ENCODE data around the gene ARHGAP10.

ARHGAP10 gene

DNA sequence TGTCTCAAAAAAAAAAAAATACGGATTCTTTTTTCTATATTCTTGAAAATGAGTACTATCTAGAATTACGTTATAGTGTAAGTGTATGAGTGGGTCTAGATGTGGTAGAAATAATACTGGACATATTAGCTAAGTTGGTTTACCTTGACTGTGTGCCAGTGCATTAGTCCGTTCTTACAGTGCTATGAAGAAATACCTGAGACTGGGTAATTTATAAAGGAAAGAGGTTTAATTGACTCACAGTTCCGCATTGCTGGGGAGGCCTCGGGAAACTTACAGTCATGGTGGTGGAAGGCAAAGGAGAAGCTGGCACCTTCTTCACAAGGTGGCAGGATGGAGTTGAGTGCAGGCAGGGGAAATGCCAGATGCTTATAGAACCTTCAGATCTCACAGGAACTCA is 92.4 kb downstream of the ARHGAP10 start:
- H3K27me3 ChIP-seq (ENCODE audit: control insufficient read depth in 1 of 2, insufficient read depth in 1 of 2, low read length in 2 of 2): no peaks in the 10 kb centered on the region
- no peak overlapping the region for H3K4ac ChIP-seq (ENCODE audit: low read depth in 1 of 2, low read length in 2 of 2)
- H4K91ac ChIP-seq (ENCODE audit: low read length): no peak overlapping the region
- no peak overlapping the region for H2BK120ac ChIP-seq (ENCODE audit: low read depth, low read length)
- H3K4me2 ChIP-seq (ENCODE audit: low read length, poor library complexity, severe bottlenecking): no peak overlapping the region
- no peak overlapping the region for H4K8ac ChIP-seq (ENCODE audit: low read length)
- no peak overlapping the region for H2BK12ac ChIP-seq (ENCODE audit: low read length in 2 of 2)
- peaks cover 9% of the 10 kb centered on the region for H3K4me1 ChIP-seq (ENCODE audit: control insufficient read depth, insufficient read depth, low read depth, low read length)
- no peak overlapping the region for H3K9ac ChIP-seq (ENCODE audit: low read length)
- H3K79me1 ChIP-seq (replicated peaks; ENCODE audit: low read length, poor library complexity, severe bottlenecking): peaks cover 25% of the 10 kb centered on the region
- H3K18ac ChIP-seq (ENCODE audit: low read depth in 1 of 2, low read length in 2 of 2): no peak overlapping the region
- peaks cover 0 to 21% of the 10 kb centered on the region in 2 experiments for H3K36me3 ChIP-seq (ENCODE audit: control insufficient read depth in 1 of 2, insufficient read depth in 2 of 2, low read depth in 1 of 2, low read length in 2 of 2)
- no peak overlapping the region for H3K14ac ChIP-seq (ENCODE audit: low read length in 2 of 2)
- no peak overlapping the region for H2BK5ac ChIP-seq (ENCODE audit: low read depth, low read length, poor library complexity, severe bottlenecking)
- H2BK15ac ChIP-seq (ENCODE audit: low read depth, poor library complexity, severe bottlenecking): no peak overlapping the region
- H3K23ac ChIP-seq (ENCODE audit: low read length in 2 of 2): no peak overlapping the region
- over 99% methylated on average over 5 of the region's 5 CpGs for WGBS
- no peak overlapping the region for H3K27ac ChIP-seq (ENCODE audit: low read length, poor library complexity, severe bottlenecking)
- no peaks in the 10 kb centered on the region for H3K9me3 ChIP-seq (ENCODE audit: control insufficient read depth, low read length)
- H3K4me3 ChIP-seq (ENCODE audit: insufficient read depth in 1 of 2, low read depth in 1 of 2, low read length in 2 of 2): no peak overlapping the region
- DNase-seq: no peak
- no peak overlapping the region for H2AK5ac ChIP-seq (ENCODE audit: low read length, severe bottlenecking)
- H2AFZ ChIP-seq (ENCODE audit: low read depth, low read length): no peak overlapping the region

DNA sequence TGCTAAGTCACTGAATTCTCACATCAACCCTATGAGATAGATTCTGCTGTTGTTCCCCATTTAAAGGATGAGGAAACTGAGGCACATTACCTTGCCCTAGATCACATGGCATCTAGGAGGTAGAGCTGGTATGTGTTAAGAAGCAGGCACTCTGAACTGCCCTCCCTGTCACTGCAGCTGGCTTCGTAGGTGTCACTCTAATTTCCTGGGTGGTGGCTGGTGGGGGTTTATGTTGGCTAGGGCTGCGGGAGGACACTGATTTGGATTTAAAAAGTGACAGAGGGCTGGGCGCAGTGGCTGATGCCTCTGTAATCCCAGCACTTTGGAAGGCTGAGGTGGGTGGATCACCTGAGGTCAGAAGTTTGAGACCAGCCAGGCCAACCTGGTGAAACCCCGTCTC is 93.0 kb downstream of the ARHGAP10 start:
- peaks cover 25% of the 10 kb centered on the region for H3K79me1 ChIP-seq (replicated peaks; ENCODE audit: low read length, poor library complexity, severe bottlenecking)
- no peak overlapping the region for H2BK12ac ChIP-seq (ENCODE audit: low read length in 2 of 2)
- no peak overlapping the region for H3K23ac ChIP-seq (ENCODE audit: low read length in 2 of 2)
- no peak overlapping the region for H3K14ac ChIP-seq (ENCODE audit: low read length in 2 of 2)
- H2BK120ac ChIP-seq (ENCODE audit: low read depth, low read length): no peak overlapping the region
- 99% methylated on average over 4 of the region's 4 CpGs for WGBS
- no peaks in the 10 kb centered on the region for H3K9me3 ChIP-seq (ENCODE audit: control insufficient read depth, low read length)
- no peak overlapping the region for H3K27ac ChIP-seq (ENCODE audit: low read length, poor library complexity, severe bottlenecking)
- H2BK5ac ChIP-seq (ENCODE audit: low read depth, low read length, poor library complexity, severe bottlenecking): no peak overlapping the region
- no peak overlapping the region for H3K4me2 ChIP-seq (ENCODE audit: low read length, poor library complexity, severe bottlenecking)
- no peak overlapping the region for H3K4me3 ChIP-seq (ENCODE audit: insufficient read depth in 1 of 2, low read depth in 1 of 2, low read length in 2 of 2)
- H3K4ac ChIP-seq (ENCODE audit: low read depth in 1 of 2, low read length in 2 of 2): no peak overlapping the region
- no peaks in the 10 kb centered on the region for H3K27me3 ChIP-seq (ENCODE audit: control insufficient read depth in 1 of 2, insufficient read depth in 1 of 2, low read length in 2 of 2)
- H4K8ac ChIP-seq (ENCODE audit: low read length): no peak overlapping the region
- H3K9ac ChIP-seq (ENCODE audit: low read length): no peak overlapping the region
- H3K4me1 ChIP-seq (ENCODE audit: control insufficient read depth, insufficient read depth, low read depth, low read length): peaks cover 11% of the 10 kb centered on the region
- H2BK15ac ChIP-seq (ENCODE audit: low read depth, poor library complexity, severe bottlenecking): peak overlapping the region; percentile 26
- peaks cover 0 to 21% of the 10 kb centered on the region in 2 experiments for H3K36me3 ChIP-seq (ENCODE audit: control insufficient read depth in 1 of 2, insufficient read depth in 2 of 2, low read depth in 1 of 2, low read length in 2 of 2)
- H4K91ac ChIP-seq (ENCODE audit: low read length): no peak overlapping the region
- H2AK5ac ChIP-seq (ENCODE audit: low read length, severe bottlenecking): no peak overlapping the region
- no peak for DNase-seq
- H2AFZ ChIP-seq (ENCODE audit: low read depth, low read length): no peak overlapping the region
- no peak overlapping the region for H3K18ac ChIP-seq (ENCODE audit: low read depth in 1 of 2, low read length in 2 of 2)

DNA sequence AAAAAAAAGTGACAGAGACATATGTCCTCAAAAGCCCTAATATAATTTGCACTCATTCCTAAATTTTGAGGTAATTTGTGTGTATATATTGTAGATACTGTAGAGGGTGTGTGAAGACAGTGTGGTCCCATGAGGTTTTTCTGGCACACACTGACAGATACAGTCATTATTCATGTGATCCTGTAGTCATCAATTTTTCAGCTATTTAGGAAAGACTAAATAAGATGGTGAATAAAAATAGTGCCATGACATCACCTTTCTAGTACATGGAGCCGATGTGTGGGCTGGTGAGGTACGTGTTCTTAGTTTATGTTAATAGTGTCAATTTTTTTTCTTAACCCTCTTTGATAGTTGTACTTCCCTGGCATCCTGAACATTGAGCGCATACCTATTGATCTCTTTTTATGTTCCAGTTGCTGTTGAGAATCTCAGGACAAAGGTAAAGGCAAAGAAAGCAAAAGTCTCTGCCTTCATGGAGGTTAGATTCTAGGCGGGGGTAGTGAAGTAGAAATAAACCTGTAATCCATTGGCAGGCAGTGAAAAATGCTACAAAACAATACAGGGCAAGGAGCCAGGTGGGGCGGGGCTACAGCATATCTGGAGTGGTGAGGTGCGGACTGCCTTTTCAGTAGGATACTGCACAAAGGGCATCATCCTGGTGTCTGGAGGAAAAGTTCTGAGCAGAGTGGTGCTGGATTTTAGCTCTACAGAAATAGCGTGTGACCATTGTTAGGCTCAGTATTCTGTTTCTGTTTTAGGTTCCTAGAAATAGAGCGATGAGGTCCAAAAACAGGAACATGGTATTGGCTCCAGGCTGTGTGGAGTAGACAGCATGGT is 93.8 kb downstream of the ARHGAP10 start:
- peaks cover 13% of the 10 kb centered on the region for H3K4me1 ChIP-seq (ENCODE audit: control insufficient read depth, insufficient read depth, low read depth, low read length)
- peaks cover 0 to 21% of the 10 kb centered on the region in 2 experiments for H3K36me3 ChIP-seq (ENCODE audit: control insufficient read depth in 1 of 2, insufficient read depth in 2 of 2, low read depth in 1 of 2, low read length in 2 of 2)
- H3K4me2 ChIP-seq (ENCODE audit: low read length, poor library complexity, severe bottlenecking): no peak overlapping the region
- H2BK12ac ChIP-seq (ENCODE audit: low read length in 2 of 2): no peak overlapping the region
- no peak overlapping the region for H2BK120ac ChIP-seq (ENCODE audit: low read depth, low read length)
- H3K18ac ChIP-seq (ENCODE audit: low read depth in 1 of 2, low read length in 2 of 2): peak overlapping the region in 1 of 2 experiments; percentile 11
- no peak overlapping the region for H3K23ac ChIP-seq (ENCODE audit: low read length in 2 of 2)
- peak overlapping the region; percentile 35 for H4K91ac ChIP-seq (ENCODE audit: low read length)
- WGBS: 97% methylated on average over 8 of the region's 8 CpGs
- peaks cover 27% of the 10 kb centered on the region for H3K79me1 ChIP-seq (replicated peaks; ENCODE audit: low read length, poor library complexity, severe bottlenecking)
- no peak overlapping the region for H2BK5ac ChIP-seq (ENCODE audit: low read depth, low read length, poor library complexity, severe bottlenecking)
- H3K9me3 ChIP-seq (ENCODE audit: control insufficient read depth, low read length): no peaks in the 10 kb centered on the region
- no peak for DNase-seq
- no peak overlapping the region for H2AK5ac ChIP-seq (ENCODE audit: low read length, severe bottlenecking)
- no peak overlapping the region for H3K4me3 ChIP-seq (ENCODE audit: insufficient read depth in 1 of 2, low read depth in 1 of 2, low read length in 2 of 2)
- H3K27me3 ChIP-seq (ENCODE audit: control insufficient read depth in 1 of 2, insufficient read depth in 1 of 2, low read length in 2 of 2): no peaks in the 10 kb centered on the region
- no peak overlapping the region for H3K14ac ChIP-seq (ENCODE audit: low read length in 2 of 2)
- H3K9ac ChIP-seq (ENCODE audit: low read length): peak overlapping the region; percentile 63
- H4K8ac ChIP-seq (ENCODE audit: low read length): no peak overlapping the region
- H3K27ac ChIP-seq (ENCODE audit: low read length, poor library complexity, severe bottlenecking): no peak overlapping the region
- H2AFZ ChIP-seq (ENCODE audit: low read depth, low read length): no peak overlapping the region
- H2BK15ac ChIP-seq (ENCODE audit: low read depth, poor library complexity, severe bottlenecking): no peak overlapping the region
- H3K4ac ChIP-seq (ENCODE audit: low read depth in 1 of 2, low read length in 2 of 2): no peak overlapping the region

DNA sequence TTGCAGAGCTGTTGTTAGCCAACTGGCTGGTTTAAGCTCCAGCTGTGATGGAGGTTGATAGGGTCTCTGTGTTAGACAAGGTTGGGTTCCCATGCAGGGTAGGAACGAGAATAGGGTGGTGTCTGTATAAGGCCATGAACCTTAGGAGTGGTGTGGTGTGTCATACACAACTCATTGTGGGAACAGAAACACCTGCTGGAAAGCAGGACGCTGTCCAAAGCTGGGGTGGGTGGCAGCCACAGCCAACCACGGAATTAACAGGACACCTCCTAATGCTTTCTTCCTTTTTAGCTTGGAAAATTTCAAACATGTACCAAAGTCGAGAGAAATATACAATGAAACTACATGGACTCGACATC is 94.4 kb downstream of the ARHGAP10 start:
- no peak overlapping the region for H3K14ac ChIP-seq (ENCODE audit: low read length in 2 of 2)
- H3K79me1 ChIP-seq (replicated peaks; ENCODE audit: low read length, poor library complexity, severe bottlenecking): peaks cover 25% of the 10 kb centered on the region
- peak overlapping the region; percentile 63 for H3K9ac ChIP-seq (ENCODE audit: low read length)
- H3K36me3 ChIP-seq (ENCODE audit: control insufficient read depth in 1 of 2, insufficient read depth in 2 of 2, low read depth in 1 of 2, low read length in 2 of 2): peaks cover 0 to 21% of the 10 kb centered on the region in 2 experiments
- H2BK5ac ChIP-seq (ENCODE audit: low read depth, low read length, poor library complexity, severe bottlenecking): no peak overlapping the region
- H4K8ac ChIP-seq (ENCODE audit: low read length): no peak overlapping the region
- no peaks in the 10 kb centered on the region for H3K27me3 ChIP-seq (ENCODE audit: control insufficient read depth in 1 of 2, insufficient read depth in 1 of 2, low read length in 2 of 2)
- 94% methylated on average over 5 of the region's 5 CpGs for WGBS
- H3K4me2 ChIP-seq (ENCODE audit: low read length, poor library complexity, severe bottlenecking): no peak overlapping the region
- H4K91ac ChIP-seq (ENCODE audit: low read length): peak overlapping the region; percentile 35
- H2AFZ ChIP-seq (ENCODE audit: low read depth, low read length): no peak overlapping the region
- H2BK120ac ChIP-seq (ENCODE audit: low read depth, low read length): no peak overlapping the region
- no peak for DNase-seq
- no peak overlapping the region for H3K4ac ChIP-seq (ENCODE audit: low read depth in 1 of 2, low read length in 2 of 2)
- no peak overlapping the region for H2AK5ac ChIP-seq (ENCODE audit: low read length, severe bottlenecking)
- H2BK15ac ChIP-seq (ENCODE audit: low read depth, poor library complexity, severe bottlenecking): no peak overlapping the region
- no peak overlapping the region for H3K23ac ChIP-seq (ENCODE audit: low read length in 2 of 2)
- peaks cover 11% of the 10 kb centered on the region for H3K4me1 ChIP-seq (ENCODE audit: control insufficient read depth, insufficient read depth, low read depth, low read length)
- no peak overlapping the region for H2BK12ac ChIP-seq (ENCODE audit: low read length in 2 of 2)
- H3K9me3 ChIP-seq (ENCODE audit: control insufficient read depth, low read length): no peaks in the 10 kb centered on the region
- peak overlapping the region in 1 of 2 experiments; percentile 11 for H3K18ac ChIP-seq (ENCODE audit: low read depth in 1 of 2, low read length in 2 of 2)
- no peak overlapping the region for H3K27ac ChIP-seq (ENCODE audit: low read length, poor library complexity, severe bottlenecking)
- H3K4me3 ChIP-seq (ENCODE audit: insufficient read depth in 1 of 2, low read depth in 1 of 2, low read length in 2 of 2): no peak overlapping the region

Measured in mesenchymal stem cell (in vitro differentiated cells and primary cell).